ENCODE results near the gene STING1. TPM values are rescaled to one million over a fixed set of nuclear protein-coding genes. Genes with fewer than 3 reads are reported as not detected.
A peak's percentile ranks its signal among the peaks of the same experiment; 100 is the strongest.

Gene STING1
- total RNA-seq, 1 experiment from 2014 or later: 1.6 TPM

GRCh38 chr5:139439013-139439903 is 43.3 kb downstream of the STING1 start, which contains the start of gene DNAJC18 (continued):
- no peak for TF ChIP-seq HMGA2 (CRISPR knock-in tag; IDR thresholded peaks at IDR 0.05)
- TF ChIP-seq ZNF396 (CRISPR knock-in tag; IDR thresholded peaks at IDR 0.05; ENCODE audit: borderline replicate concordance): no peak
- no peak for TF ChIP-seq FOXP4 (CRISPR knock-in tag; IDR thresholded peaks at IDR 0.05)
- TF ChIP-seq FOXP1 (CRISPR knock-in tag; IDR thresholded peaks at IDR 0.05; ENCODE audit: borderline replicate concordance): no peak
- TF ChIP-seq, protein P1, sequence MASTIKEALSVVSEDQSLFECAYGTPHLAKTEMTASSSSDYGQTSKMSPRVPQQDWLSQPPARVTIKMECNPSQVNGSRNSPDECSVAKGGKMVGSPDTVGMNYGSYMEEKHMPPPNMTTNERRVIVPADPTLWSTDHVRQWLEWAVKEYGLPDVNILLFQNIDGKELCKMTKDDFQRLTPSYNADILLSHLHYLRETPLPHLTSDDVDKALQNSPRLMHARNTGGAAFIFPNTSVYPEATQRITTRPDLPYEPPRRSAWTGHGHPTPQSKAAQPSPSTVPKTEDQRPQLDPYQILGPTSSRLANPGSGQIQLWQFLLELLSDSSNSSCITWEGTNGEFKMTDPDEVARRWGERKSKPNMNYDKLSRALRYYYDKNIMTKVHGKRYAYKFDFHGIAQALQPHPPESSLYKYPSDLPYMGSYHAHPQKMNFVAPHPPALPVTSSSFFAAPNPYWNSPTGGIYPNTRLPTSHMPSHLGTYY (CRISPR knock-in tag; IDR thresholded peaks at IDR 0.05): no peak
- peak; percentile 72; the same call in 1 of the 2 replicates for TF ChIP-seq NR3C1 (CRISPR knock-in tag; conservative IDR thresholded peaks at IDR 0.05; ENCODE audit: low read depth)
- TF ChIP-seq PRRX2 (CRISPR knock-in tag; IDR thresholded peaks at IDR 0.05): no peak
- TF ChIP-seq, protein P2, sequence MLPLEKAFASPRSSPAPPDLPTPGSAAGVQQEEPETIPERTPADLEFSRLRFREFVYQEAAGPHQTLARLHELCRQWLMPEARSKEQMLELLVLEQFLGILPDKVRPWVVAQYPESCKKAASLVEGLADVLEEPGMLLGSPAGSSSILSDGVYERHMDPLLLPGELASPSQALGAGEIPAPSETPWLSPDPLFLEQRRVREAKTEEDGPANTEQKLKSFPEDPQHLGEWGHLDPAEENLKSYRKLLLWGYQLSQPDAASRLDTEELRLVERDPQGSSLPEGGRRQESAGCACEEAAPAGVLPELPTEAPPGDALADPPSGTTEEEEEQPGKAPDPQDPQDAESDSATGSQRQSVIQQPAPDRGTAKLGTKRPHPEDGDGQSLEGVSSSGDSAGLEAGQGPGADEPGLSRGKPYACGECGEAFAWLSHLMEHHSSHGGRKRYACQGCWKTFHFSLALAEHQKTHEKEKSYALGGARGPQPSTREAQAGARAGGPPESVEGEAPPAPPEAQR (CRISPR knock-in tag; IDR thresholded peaks at IDR 0.05): no peak
- TF ChIP-seq ZNF512 (CRISPR knock-in tag; IDR thresholded peaks at IDR 0.05; ENCODE audit: borderline replicate concordance): no peak
- TF ChIP-seq E2F5 (CRISPR knock-in tag; IDR thresholded peaks at IDR 0.05): peak; percentile 53; the same call in 1 of the 2 replicates
- no peak for TF ChIP-seq CBFB (CRISPR knock-in tag; IDR thresholded peaks at IDR 0.05; ENCODE audit: low read depth)
- TF ChIP-seq ETV6 (CRISPR knock-in tag; IDR thresholded peaks at IDR 0.05): no peak
- no peak for TF ChIP-seq TCF7 (CRISPR knock-in tag; IDR thresholded peaks at IDR 0.05; ENCODE audit: low read depth)
- no peak for TF ChIP-seq ESRRA (CRISPR knock-in tag; IDR thresholded peaks at IDR 0.05; ENCODE audit: borderline replicate concordance)
- TF ChIP-seq SP1 (CRISPR knock-in tag; conservative IDR thresholded peaks at IDR 0.05): peak; percentile 69
- TF ChIP-seq RORB (CRISPR knock-in tag; IDR thresholded peaks at IDR 0.05): no peak
- TF ChIP-seq, protein P3, sequence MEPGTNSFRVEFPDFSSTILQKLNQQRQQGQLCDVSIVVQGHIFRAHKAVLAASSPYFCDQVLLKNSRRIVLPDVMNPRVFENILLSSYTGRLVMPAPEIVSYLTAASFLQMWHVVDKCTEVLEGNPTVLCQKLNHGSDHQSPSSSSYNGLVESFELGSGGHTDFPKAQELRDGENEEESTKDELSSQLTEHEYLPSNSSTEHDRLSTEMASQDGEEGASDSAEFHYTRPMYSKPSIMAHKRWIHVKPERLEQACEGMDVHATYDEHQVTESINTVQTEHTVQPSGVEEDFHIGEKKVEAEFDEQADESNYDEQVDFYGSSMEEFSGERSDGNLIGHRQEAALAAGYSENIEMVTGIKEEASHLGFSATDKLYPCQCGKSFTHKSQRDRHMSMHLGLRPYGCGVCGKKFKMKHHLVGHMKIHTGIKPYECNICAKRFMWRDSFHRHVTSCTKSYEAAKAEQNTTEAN (CRISPR knock-in tag; IDR thresholded peaks at IDR 0.05): no peak
- 0 out of 2 replicates have a peak, but pooled peaks have one; percentile 57 for TF ChIP-seq GABPB1 (CRISPR knock-in tag; IDR thresholded peaks at IDR 0.05)
- TF ChIP-seq, protein P4, sequence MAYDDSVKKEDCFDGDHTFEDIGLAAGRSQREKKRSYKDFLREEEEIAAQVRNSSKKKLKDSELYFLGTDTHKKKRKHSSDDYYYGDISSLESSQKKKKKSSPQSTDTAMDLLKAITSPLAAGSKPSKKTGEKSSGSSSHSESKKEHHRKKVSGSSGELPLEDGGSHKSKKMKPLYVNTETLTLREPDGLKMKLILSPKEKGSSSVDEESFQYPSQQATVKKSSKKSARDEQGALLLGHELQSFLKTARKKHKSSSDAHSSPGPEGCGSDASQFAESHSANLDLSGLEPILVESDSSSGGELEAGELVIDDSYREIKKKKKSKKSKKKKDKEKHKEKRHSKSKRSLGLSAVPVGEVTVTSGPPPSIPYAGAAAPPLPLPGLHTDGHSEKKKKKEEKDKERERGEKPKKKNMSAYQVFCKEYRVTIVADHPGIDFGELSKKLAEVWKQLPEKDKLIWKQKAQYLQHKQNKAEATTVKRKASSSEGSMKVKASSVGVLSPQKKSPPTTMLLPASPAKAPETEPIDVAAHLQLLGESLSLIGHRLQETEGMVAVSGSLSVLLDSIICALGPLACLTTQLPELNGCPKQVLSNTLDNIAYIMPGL (CRISPR knock-in tag; IDR thresholded peaks at IDR 0.05): peak; percentile 85
- TF ChIP-seq, protein P5, sequence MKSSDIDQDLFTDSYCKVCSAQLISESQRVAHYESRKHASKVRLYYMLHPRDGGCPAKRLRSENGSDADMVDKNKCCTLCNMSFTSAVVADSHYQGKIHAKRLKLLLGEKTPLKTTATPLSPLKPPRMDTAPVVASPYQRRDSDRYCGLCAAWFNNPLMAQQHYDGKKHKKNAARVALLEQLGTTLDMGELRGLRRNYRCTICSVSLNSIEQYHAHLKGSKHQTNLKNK (CRISPR knock-in tag; IDR thresholded peaks at IDR 0.05): no peak
- peak; percentile 31; the same call in 1 of the 2 replicates for TF ChIP-seq ZNF138 (CRISPR knock-in tag; conservative IDR thresholded peaks at IDR 0.05)
- TF ChIP-seq ELF4 (CRISPR knock-in tag; IDR thresholded peaks at IDR 0.05; ENCODE audit: low read depth): no peak
- TF ChIP-seq, protein P6, sequence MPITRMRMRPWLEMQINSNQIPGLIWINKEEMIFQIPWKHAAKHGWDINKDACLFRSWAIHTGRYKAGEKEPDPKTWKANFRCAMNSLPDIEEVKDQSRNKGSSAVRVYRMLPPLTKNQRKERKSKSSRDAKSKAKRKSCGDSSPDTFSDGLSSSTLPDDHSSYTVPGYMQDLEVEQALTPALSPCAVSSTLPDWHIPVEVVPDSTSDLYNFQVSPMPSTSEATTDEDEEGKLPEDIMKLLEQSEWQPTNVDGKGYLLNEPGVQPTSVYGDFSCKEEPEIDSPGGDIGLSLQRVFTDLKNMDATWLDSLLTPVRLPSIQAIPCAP (CRISPR knock-in tag; IDR thresholded peaks at IDR 0.05): no peak
- 0 out of 2 replicates have a peak, but pooled peaks have one; percentile 65 for TF ChIP-seq SMAD3 (CRISPR knock-in tag; IDR thresholded peaks at IDR 0.05; ENCODE audit: borderline replicate concordance)
